CD4-positive, alpha-beta T cell treated with Interleukin-2 at 100 ng/mL for 4 hours (primary cell): ENCODE measurements around the gene MARCHF10.
"Not testable (repeated sequence)": the region's sequence is repeated elsewhere in the genome, so short reads cannot be mapped to it uniquely, and the experiment has no call there.

Experiments used
- DNase-seq: peaks from one replicate; pipeline ENCODE4 v3.0.0-alpha.2; 2020; ENCODE audit warnings: low spot score

MARCHF10 gene

GRCh38 chr17:62696726-62697490 is 111.2 kb downstream of the MARCHF10 start:
- DNase-seq, result no peak

DNA sequence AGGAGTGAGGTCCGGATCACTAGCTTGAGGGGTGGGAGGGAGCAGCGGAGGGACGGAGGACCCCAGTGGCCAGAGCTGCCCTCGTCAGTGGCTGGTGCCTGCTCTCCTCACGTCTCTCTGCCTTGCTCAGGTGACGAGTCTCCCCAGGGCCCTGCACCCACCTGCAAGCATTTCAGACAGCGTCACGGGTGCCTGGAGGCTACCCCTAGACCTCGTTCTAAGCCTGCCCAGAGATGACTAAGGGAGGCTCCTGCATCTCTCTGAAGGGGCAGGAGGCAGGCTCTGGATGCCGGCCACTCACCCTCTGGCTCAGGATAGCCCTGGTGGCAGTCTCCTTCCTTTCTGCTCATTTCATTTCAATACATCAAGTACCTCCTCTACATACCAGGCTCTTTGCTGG is 111.9 kb downstream of the MARCHF10 start:
- DNase-seq, result no peak

DNA sequence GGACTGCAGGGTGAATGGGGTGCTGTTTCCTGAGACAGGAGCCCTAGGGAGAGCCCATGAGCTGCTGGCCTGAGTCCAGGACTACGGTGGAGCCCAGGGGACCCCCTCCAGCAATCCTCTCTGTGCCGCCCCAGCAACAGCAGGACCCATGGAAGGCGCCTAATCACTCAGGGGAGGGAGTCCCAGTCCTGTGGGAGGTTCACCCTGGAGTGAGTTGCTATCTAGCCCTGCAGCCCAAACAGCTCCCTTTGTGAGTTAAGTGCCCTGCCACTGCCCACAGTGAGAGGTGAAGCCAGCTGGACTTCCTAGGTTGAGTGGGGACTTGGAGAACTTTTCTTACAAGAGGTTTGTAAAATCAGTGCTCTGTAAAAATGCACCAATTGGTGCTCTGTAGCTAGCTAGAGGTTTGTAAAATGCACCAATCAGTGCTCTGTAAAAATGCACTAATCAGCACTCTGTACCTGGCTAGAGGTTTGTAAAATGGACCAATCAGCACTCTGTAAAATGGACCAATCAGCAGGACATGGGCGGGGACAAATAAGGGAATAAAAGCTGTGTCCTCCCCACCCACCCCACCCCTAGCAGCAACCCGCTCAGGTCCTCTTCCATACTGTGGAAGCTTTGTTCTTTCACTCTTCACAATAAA is 112.9 kb downstream of the MARCHF10 start:
- DNase-seq, result not testable (repeated sequence)

- DNase-seq, result no peak
These were observed 114.3 kb downstream of the MARCHF10 start for GRCh38 chr17:62693616-62694409.

GRCh38 chr17:62692721-62693431 is 115.2 kb downstream of the MARCHF10 start:
- DNase-seq, result no peak

- DNase-seq, result no peak
These were observed 115.9 kb downstream of the MARCHF10 start for GRCh38 chr17:62692159-62692651.

GRCh38 chr17:62691589-62691915 is 116.6 kb downstream of the MARCHF10 start:
- not testable (repeated sequence) for DNase-seq

GRCh38 chr17:62690168-62690897 is 117.8 kb downstream of the MARCHF10 start:
- no peak for DNase-seq

- DNase-seq, result no peak
These were observed 118.5 kb downstream of the MARCHF10 start for GRCh38 chr17:62689441-62690167.

GRCh38 chr17:62688398-62689160 is 119.5 kb downstream of the MARCHF10 start:
- no peak for DNase-seq

DNA sequence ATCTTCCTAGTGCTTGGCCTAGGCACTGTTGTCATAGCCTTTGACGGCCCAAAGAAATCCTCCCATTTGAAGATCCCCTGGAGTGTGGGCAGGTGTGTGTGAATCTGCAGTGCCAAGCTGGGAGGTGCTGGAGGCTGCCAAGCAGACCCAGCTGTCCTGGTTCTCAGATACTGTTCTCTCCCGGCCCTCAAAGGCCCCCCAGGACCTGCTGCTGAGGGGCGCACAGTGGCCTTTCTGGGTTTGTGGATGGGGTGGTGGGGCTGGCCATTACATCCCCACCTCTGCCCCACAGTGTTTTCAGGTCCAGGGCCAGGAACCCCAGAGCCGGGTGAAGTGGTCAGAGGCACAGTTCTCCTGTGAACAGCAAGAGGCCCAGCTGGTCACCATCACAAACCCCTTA is 120.1 kb downstream of the MARCHF10 start:
- no peak for DNase-seq

GRCh38 chr17:62684179-62684578 is 123.9 kb downstream of the MARCHF10 start:
- no peak for DNase-seq

DNA sequence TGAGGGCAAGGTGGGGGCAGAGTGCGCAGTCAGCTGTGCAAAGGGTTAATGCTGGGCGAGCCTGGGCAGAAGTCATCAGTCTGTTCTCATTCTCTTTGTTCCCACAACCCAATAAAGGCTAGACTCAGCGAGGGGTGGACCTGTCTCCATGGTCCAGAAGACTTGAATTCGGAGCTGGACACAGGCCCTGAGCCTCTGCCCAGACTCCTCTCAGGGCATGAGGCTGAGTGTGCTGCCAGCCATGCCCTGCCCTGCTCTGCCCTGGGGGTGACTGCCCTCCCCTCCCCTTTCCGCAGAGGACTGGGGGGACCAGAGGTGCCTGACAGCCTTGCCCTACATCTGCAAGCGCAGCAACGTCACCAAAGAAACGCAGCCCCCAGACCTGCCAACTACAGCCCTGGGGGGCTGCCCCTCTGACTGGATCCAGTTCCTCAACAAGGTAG is 126.2 kb downstream of the MARCHF10 start:
- no peak for DNase-seq

DNA sequence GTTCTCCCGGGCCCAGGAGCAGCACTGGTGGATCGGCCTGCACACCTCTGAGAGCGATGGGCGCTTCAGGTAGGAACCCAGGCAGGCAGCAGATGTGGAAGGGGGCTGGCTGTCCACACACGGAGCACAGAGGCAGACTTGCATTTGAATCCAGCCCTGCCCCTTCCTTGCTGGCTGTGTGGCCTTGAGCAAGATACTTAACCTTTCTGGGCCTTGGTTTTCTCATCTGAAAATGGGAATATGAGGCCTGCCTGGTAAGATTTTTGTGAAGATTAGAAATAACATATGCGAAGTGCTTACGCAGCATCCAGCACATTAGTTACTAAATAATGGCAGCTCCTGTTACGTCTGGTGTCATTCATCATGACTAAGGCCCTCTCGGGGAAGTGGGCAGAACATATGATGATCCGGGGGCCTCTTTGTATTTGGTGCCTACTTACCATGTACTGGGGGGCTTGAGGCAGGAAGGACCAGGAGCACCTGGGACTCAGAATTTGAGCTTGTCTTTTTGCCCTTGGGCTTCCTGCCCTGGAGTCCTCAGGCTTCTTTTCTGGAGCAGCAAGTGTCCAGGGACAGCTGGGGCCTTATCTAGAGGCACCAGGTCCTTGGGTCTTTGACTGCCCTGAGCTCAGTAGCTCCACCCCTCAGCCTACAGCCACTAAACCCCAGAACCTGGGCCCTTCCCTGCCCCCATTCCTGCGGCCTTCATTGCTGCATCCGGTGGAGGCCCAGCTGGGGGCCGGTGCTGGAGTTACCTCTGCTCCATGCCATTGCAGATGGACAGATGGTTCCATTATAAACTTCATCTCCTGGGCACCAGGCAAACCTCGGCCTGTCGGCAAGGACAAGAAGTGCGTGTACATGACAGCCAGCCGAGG is 126.8 kb downstream of the MARCHF10 start:
- DNase-seq, result no peak

DNA sequence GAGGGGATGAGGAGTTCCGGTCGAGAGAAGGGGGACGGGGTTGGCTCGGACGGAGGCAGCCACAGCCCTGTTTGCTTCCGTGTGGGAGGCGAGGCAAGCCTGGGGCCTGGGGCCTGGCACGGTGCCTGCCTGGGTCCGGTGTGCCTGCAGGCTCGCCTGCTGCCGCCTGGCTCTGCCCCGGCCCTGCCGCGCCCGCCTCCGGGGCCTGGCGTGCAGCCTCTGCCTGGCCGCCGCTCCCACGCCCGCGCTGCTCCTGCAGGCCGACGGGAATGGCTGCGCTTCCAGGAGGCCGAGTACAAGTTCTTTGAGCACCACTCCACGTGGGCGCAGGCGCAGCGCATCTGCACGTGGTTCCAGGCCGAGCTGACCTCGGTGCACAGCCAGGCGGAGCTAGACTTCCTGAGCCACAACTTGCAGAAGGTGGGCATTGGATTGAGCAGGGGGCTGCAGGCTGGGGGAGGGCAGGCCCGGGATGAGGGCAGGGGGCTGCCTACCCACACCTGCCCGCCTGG is 127.5 kb downstream of the MARCHF10 start:
- DNase-seq, result no peak

GRCh38 chr17:62679866-62680377 is 128.2 kb downstream of the MARCHF10 start:
- DNase-seq, result no peak

GRCh38 chr17:62678214-62678919 is 129.7 kb downstream of the MARCHF10 start:
- DNase-seq, result no peak
